Neuronal stem cell (in vitro differentiated cells): ENCODE results near the gene NSG1.

Experiments used
- DNase-seq: peaks from one replicate; pipeline ENCODE4 v3.0.0-alpha.2; 2013; ENCODE audit warnings: low spot score
- H2AFZ ChIP-seq: one replicate; pipeline ENCODE4 v1.6.1; 2013; ENCODE audit warnings: mild to moderate bottlenecking, low read length, inconsistent platforms
- H2AK5ac ChIP-seq: 2 replicates; pipeline ENCODE4 v1.6.1; 2013; ENCODE audit warnings: low read depth, mild to moderate bottlenecking, inconsistent platforms, low read length, moderate library complexity, mixed read lengths
- H2BK120ac ChIP-seq: 2 replicates; pipeline ENCODE4 v1.6.1; 2013; ENCODE audit warnings: low read depth, mild to moderate bottlenecking, inconsistent platforms, low read length, moderate library complexity, mixed read lengths
- H2BK12ac ChIP-seq: one replicate; pipeline ENCODE4 v1.6.1; 2013; ENCODE audit warnings: low read length, inconsistent platforms
- H2BK15ac ChIP-seq: 2 replicates; pipeline ENCODE4 v1.6.1; 2013; ENCODE audit warnings: mild to moderate bottlenecking, low read length, inconsistent platforms, mixed read lengths
- H2BK5ac ChIP-seq: one replicate; pipeline ENCODE4 v1.6.1; 2013; ENCODE audit warnings: inconsistent platforms, mild to moderate bottlenecking, low read length, moderate library complexity
- H3K14ac ChIP-seq: one replicate; pipeline ENCODE4 v1.6.1; 2013; ENCODE audit warnings: low read length, inconsistent platforms
- H3K18ac ChIP-seq: 2 replicates; pipeline ENCODE4 v1.6.1; 2013; ENCODE audit warnings: low read length, inconsistent platforms
- H3K23ac ChIP-seq: 2 replicates; pipeline ENCODE4 v1.6.1; 2013; ENCODE audit warnings: low read depth, mild to moderate bottlenecking, mixed read lengths, low read length, inconsistent platforms; ENCODE audit not compliant: poor library complexity
- H3K27ac ChIP-seq: replicated peaks from 3 replicates; pipeline ENCODE4 v1.5.1; 2013; ENCODE audit warnings: low read length, inconsistent platforms
- H3K27me3 ChIP-seq, 3 experiments: 2 replicates each; pipeline ENCODE4 v1.6.1; 2013; ENCODE audit warnings: low read length in 3 of 3, mild to moderate bottlenecking in 2 of 3, inconsistent platforms in 1 of 3, low read depth in 1 of 3, mixed read lengths in 1 of 3, moderate library complexity in 1 of 3; ENCODE audit not compliant: control insufficient read depth in 3 of 3, insufficient read depth in 3 of 3
- H3K36me3 ChIP-seq, 2 donors: replicated peaks in 1 of 2; 2 replicates each; pipeline ENCODE4 v1.6.1; 2013; ENCODE audit warnings: low read length in 2 of 2; ENCODE audit not compliant: control insufficient read depth in 2 of 2, insufficient read depth in 2 of 2
- H3K4ac ChIP-seq: 2 replicates; pipeline ENCODE4 v1.6.1; 2013; ENCODE audit warnings: inconsistent platforms, mild to moderate bottlenecking, low read length, moderate library complexity
- H3K4me1 ChIP-seq, 2 donors: 1 replicate in 1 of 2; 2 replicates in 1 of 2; pipeline ENCODE4 v1.6.1; 2013; ENCODE audit warnings: low read length in 2 of 2, low read depth in 1 of 2; ENCODE audit not compliant: control insufficient read depth in 2 of 2, insufficient read depth in 1 of 2
- H3K4me2 ChIP-seq: one replicate; pipeline ENCODE4 v1.6.1; 2013; ENCODE audit warnings: mild to moderate bottlenecking, low read length, inconsistent platforms; ENCODE audit not compliant: insufficient read depth, poor library complexity, severe bottlenecking
- H3K4me3 ChIP-seq, 2 donors: 2 replicates each; pipeline ENCODE4 v1.5.1; 2013; ENCODE audit warnings: low read length in 2 of 2, mild to moderate bottlenecking in 2 of 2, inconsistent platforms in 1 of 2, moderate library complexity in 1 of 2
- H3K79me1 ChIP-seq: one replicate; pipeline ENCODE4 v1.6.1; 2013; ENCODE audit warnings: low read depth, mild to moderate bottlenecking, inconsistent platforms, low read length, moderate library complexity
- H3K9ac ChIP-seq: one replicate; pipeline ENCODE4 v1.6.1; 2013; ENCODE audit warnings: mild to moderate bottlenecking, low read depth, low read length, inconsistent platforms; ENCODE audit not compliant: poor library complexity
- H3K9me3 ChIP-seq, 2 donors: replicated peaks in 1 of 2; 2 replicates each; pipeline versions ENCODE3 to v1.6.1; 2013; ENCODE audit warnings: low read length in 2 of 2, mild to moderate bottlenecking in 2 of 2, inconsistent platforms in 1 of 2, low read depth in 1 of 2, mixed read lengths in 1 of 2, moderate library complexity in 1 of 2; ENCODE audit not compliant: control insufficient read depth in 2 of 2, insufficient read depth in 1 of 2
- H4K8ac ChIP-seq: one replicate; pipeline ENCODE4 v1.6.1; 2013; ENCODE audit warnings: low read depth, mild to moderate bottlenecking, inconsistent platforms, low read length, moderate library complexity
- H4K91ac ChIP-seq: one replicate; pipeline ENCODE4 v1.6.1; 2013; ENCODE audit warnings: low read length, low read depth, mild to moderate bottlenecking, inconsistent platforms; ENCODE audit not compliant: poor library complexity
- WGBS, 2 donors: extraction: QIAGEN DNeasy Blood & Tissue Kit; methylation state at CpG; one replicate each; pipeline ENCODE4 v1.1.7; 2013; ENCODE audit warnings: missing lambda C conversion rate in 2 of 2, mixed read lengths in 1 of 2; ENCODE audit not compliant: insufficient read length in 2 of 2, insufficient replicate concordance in 1 of 2; ENCODE audit errors: extremely low coverage in 2 of 2; 5-methylcytosine and 5-hydroxymethylcytosine counted together

NSG1 gene

GRCh38 chr4:4459181-4459580, 72.3 kb downstream of the NSG1 start:
- DNase-seq: no peak
- no peak overlapping the region for H3K14ac ChIP-seq
- no peak overlapping the region for H3K18ac ChIP-seq

DNA sequence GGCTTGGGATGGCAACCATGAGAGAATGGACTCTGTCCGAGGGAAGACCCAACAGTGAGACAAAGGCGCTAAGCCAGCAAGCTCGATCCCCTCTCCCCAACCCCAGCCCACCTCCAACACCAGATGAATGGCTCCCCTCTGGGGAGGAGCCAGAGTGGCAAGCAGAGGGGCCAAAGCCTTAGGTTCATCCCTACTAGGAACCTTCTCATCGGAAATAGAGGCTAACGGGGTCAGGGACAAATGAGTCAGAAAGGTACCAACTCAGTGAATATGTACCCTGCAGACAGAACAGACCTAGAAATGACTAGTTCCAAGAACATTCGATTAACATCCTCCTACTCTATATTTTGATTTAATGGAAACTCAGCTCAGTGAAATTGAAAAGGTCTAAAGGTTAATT, 73.9 kb downstream of the NSG1 start:
- WGBS, 2 donors: no CpG with 5 or more reads among the region's 6 CpGs

More at GRCh38 chr4:4459181-4459580, 72.3 kb downstream of the NSG1 start:
- Histone ChIP-seq H4K91ac (no peak overlapping the region), H3K23ac (no peak overlapping the region), H4K8ac (no peak overlapping the region), H3K4me2 (no peak overlapping the region), H3K4ac (no peak overlapping the region), H2AK5ac (no peak overlapping the region), H3K4me3 (no peak overlapping the region), H3K79me1 (peaks cover 2% of the 10 kb centered on the region), H3K27ac (no peak overlapping the region), H2BK15ac (no peak overlapping the region), H3K4me1 (peaks cover 2 to 5% of the 10 kb centered on the region in 2 donors), H2AFZ (no peak overlapping the region), H2BK5ac (no peak overlapping the region), H2BK120ac (no peak overlapping the region), H2BK12ac (no peak overlapping the region), H3K9ac (no peak overlapping the region), H3K36me3 (peaks cover 11 to 55% of the 10 kb centered on the region in 2 donors), H3K27me3 (no peaks in the 10 kb centered on the region), H3K9me3 (no peaks in the 10 kb centered on the region)
- WGBS, 2 donors: no CpG with 5 or more reads among the region's 5 CpGs

DNA sequence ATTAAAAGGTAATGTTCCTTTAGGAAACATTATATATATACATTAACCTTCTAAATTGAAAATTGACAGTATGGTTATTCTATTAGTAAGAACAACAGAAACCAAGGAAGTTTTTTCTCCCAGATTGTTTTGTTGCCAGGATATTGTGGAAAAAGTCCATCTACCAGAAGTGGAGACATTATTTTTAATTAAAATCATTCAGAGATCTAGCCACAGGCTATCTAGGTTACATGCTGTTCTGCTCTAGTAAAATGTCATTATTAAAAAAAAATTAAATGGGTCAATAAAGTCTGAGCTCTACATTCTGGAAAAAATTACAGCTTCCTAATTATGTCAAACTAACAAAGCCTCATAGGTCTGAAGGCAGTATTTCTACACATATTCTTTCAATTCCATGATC, 74.3 kb downstream of the NSG1 start:
- no peak overlapping the region for H3K14ac ChIP-seq
- no peaks in the 10 kb centered on the region for H3K27me3 ChIP-seq
- H4K91ac ChIP-seq: no peak overlapping the region
- peaks cover 2 to 5% of the 10 kb centered on the region in 2 donors for H3K4me1 ChIP-seq
- H2BK5ac ChIP-seq: no peak overlapping the region
- no peak overlapping the region for H3K4ac ChIP-seq
- DNase-seq: no peak
- H2BK15ac ChIP-seq: no peak overlapping the region
- H3K27ac ChIP-seq: no peak overlapping the region
- H3K4me2 ChIP-seq: no peak overlapping the region
- no peak overlapping the region for H4K8ac ChIP-seq
- no peak overlapping the region for H3K4me3 ChIP-seq
- no peak overlapping the region for H3K18ac ChIP-seq
- H3K79me1 ChIP-seq: peaks cover 2% of the 10 kb centered on the region
- H3K36me3 ChIP-seq: peaks cover 10 to 54% of the 10 kb centered on the region in 2 donors
- no peak overlapping the region for H2BK12ac ChIP-seq
- H2AFZ ChIP-seq: no peak overlapping the region
- H3K23ac ChIP-seq: no peak overlapping the region
- no peak overlapping the region for H2BK120ac ChIP-seq
- no peak overlapping the region for H3K9ac ChIP-seq
- peaks cover 0 to 3% of the 10 kb centered on the region in 2 donors for H3K9me3 ChIP-seq
- H2AK5ac ChIP-seq: no peak overlapping the region

More for the DNA sequence above, 73.9 kb downstream of the NSG1 start:
- Histone ChIP-seq H3K4me3 (no peak overlapping the region), H3K14ac (no peak overlapping the region), H3K9ac (no peak overlapping the region), H2BK120ac (no peak overlapping the region), H3K27me3 (no peaks in the 10 kb centered on the region), H3K79me1 (peaks cover 2% of the 10 kb centered on the region), H3K18ac (no peak overlapping the region), H3K9me3 (peaks cover 0 to 3% of the 10 kb centered on the region in 2 donors), H2AK5ac (no peak overlapping the region), H3K27ac (no peak overlapping the region), H3K23ac (no peak overlapping the region), H2BK15ac (no peak overlapping the region), H4K8ac (no peak overlapping the region), H2BK5ac (no peak overlapping the region), H4K91ac (no peak overlapping the region), H3K4ac (no peak overlapping the region), H2BK12ac (no peak overlapping the region), H2AFZ (no peak overlapping the region), H3K4me1 (peaks cover 2 to 5% of the 10 kb centered on the region in 2 donors), H3K4me2 (no peak overlapping the region), H3K36me3 (peaks cover 7 to 54% of the 10 kb centered on the region in 2 donors)
- DNase-seq: no peak

GRCh38 chr4:4461850-4462249, 74.9 kb downstream of the NSG1 start:
- Histone ChIP-seq H3K4me1 (peaks cover 2 to 5% of the 10 kb centered on the region in 2 donors), H2BK120ac (no peak overlapping the region), H2BK12ac (no peak overlapping the region), H3K18ac (no peak overlapping the region), H3K27me3 (no peaks in the 10 kb centered on the region), H3K14ac (no peak overlapping the region), H3K4me3 (no peak overlapping the region), H3K4me2 (no peak overlapping the region), H2BK15ac (no peak overlapping the region), H3K27ac (no peak overlapping the region), H3K79me1 (peaks cover 2% of the 10 kb centered on the region), H3K9me3 (peaks cover 0 to 4% of the 10 kb centered on the region in 2 donors), H4K8ac (no peak overlapping the region), H3K23ac (no peak overlapping the region), H2AFZ (no peak overlapping the region), H3K9ac (no peak overlapping the region), H2AK5ac (no peak overlapping the region), H3K36me3 (peaks cover 9 to 53% of the 10 kb centered on the region in 2 donors), H3K4ac (no peak overlapping the region), H2BK5ac (no peak overlapping the region), H4K91ac (no peak overlapping the region)
- DNase-seq: no peak
- WGBS, 2 donors: no CpG with 5 or more reads among the region's 5 CpGs
